Measurements from ENCODE around the gene AMDHD2. TPM values are rescaled to one million over a fixed set of nuclear protein-coding genes. Genes with fewer than 3 reads are reported as not detected.
"Not testable (repeated sequence)": the region's sequence is repeated elsewhere in the genome, so short reads cannot be mapped to it uniquely, and the experiment has no call there.

AMDHD2 gene
- total and polyA plus RNA-seq, 2 of the 8 experiments (the other 6 are each of a cell fraction or from before 2014, with no cell fraction given), result 43.0 to 54.6 TPM

DNA sequence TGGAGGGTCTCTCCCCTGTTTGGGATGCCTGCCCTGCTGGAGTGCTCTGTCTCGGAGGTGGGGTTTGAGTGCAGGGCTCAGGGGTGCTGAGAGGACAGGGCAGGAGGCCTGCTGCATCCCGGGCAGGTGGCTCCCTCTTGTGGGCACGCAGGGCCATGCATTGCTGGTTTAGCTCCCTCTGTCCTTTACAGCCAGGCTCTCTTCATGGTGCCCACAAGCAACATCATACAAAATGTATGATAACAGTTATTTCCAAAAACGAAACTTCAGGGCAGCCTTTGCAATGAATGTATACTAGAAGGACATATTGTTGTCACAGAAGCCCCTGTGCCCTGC lies 40.6 kb downstream of the AMDHD2 start:
- H2AK5ac ChIP-seq (ENCODE audit: low read depth, low read length); H2BK12ac ChIP-seq (ENCODE audit: low read depth, low read length); H3K79me1 ChIP-seq (ENCODE audit: low read depth, low read length); H2BK120ac ChIP-seq (replicated peaks; ENCODE audit: low read depth, low read length); H3K14ac ChIP-seq (ENCODE audit: insufficient read length); H3K9me3 ChIP-seq (ENCODE audit: insufficient read depth in 2 of 2, low read depth in 1 of 2, low read length in 1 of 2); H4K8ac ChIP-seq (ENCODE audit: extremely low read depth, insufficient read depth, low read length); POLR2A ChIA-PET (ENCODE audit: partially characterized antibody); H2BK5ac ChIP-seq (ENCODE audit: low read depth, low read length); H3K18ac ChIP-seq (ENCODE audit: extremely low read depth, low read length); H2BK15ac ChIP-seq (ENCODE audit: low read length); CTCF ChIA-PET (ENCODE audit: partially characterized antibody); H3K4me1 ChIP-seq (replicated peaks in 1 of 4; ENCODE audit: control insufficient read depth in 3 of 4, insufficient read depth in 4 of 4, low read length in 3 of 4); H3K79me2 ChIP-seq (ENCODE audit: control insufficient read depth in 1 of 2, insufficient read depth in 2 of 2, low read length in 2 of 2); H3K27ac ChIP-seq (ENCODE audit: low read depth, low read length); H3K23ac ChIP-seq (ENCODE audit: insufficient read length); H3K4me2 ChIP-seq (ENCODE audit: insufficient read depth in 1 of 2, low read depth in 2 of 2, low read length in 2 of 2); H3K23me2 ChIP-seq (ENCODE audit: low read depth, low read length); H4K20me1 ChIP-seq (replicated peaks in 1 of 2; ENCODE audit: control insufficient read depth in 1 of 2, insufficient read depth in 2 of 2, low read length in 2 of 2); H3K27me3 ChIP-seq (replicated peaks in 1 of 4; ENCODE audit: control insufficient read depth in 3 of 4, extremely low read depth in 1 of 4, insufficient read depth in 3 of 4, low read length in 3 of 4); H2AFZ ChIP-seq (ENCODE audit: low read length); H3K9ac ChIP-seq (replicated peaks in 1 of 4; ENCODE audit: extremely low read depth in 1 of 4, low read depth in 3 of 4, low read length in 3 of 4); H3K4ac ChIP-seq (replicated peaks; ENCODE audit: insufficient read length, low read depth, low read length); H4K5ac ChIP-seq (ENCODE audit: insufficient read length, low read depth, low read length); H3K36me3 ChIP-seq (ENCODE audit: control insufficient read depth in 2 of 4, insufficient read depth in 4 of 4, low read length in 3 of 4); H4K91ac ChIP-seq (replicated peaks; ENCODE audit: insufficient read length, low read length); H3K4me3 ChIP-seq (ENCODE audit: extremely low read depth in 1 of 4, insufficient read depth in 2 of 4, low read depth in 3 of 4, low read length in 4 of 4); H3K56ac ChIP-seq (replicated peaks; ENCODE audit: insufficient read length, low read depth, low read length); H2BK20ac ChIP-seq (ENCODE audit: low read length): not testable (repeated sequence)
- peak; percentile 50 for FAIRE-seq
- TF ChIP-seq, protein P1, sequence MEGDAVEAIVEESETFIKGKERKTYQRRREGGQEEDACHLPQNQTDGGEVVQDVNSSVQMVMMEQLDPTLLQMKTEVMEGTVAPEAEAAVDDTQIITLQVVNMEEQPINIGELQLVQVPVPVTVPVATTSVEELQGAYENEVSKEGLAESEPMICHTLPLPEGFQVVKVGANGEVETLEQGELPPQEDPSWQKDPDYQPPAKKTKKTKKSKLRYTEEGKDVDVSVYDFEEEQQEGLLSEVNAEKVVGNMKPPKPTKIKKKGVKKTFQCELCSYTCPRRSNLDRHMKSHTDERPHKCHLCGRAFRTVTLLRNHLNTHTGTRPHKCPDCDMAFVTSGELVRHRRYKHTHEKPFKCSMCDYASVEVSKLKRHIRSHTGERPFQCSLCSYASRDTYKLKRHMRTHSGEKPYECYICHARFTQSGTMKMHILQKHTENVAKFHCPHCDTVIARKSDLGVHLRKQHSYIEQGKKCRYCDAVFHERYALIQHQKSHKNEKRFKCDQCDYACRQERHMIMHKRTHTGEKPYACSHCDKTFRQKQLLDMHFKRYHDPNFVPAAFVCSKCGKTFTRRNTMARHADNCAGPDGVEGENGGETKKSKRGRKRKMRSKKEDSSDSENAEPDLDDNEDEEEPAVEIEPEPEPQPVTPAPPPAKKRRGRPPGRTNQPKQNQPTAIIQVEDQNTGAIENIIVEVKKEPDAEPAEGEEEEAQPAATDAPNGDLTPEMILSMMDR (IDR thresholded peaks at IDR 0.05; ENCODE audit: control extremely low read depth in 1 of 3, insufficient read depth in 1 of 3, low read depth in 1 of 3, low read length in 3 of 3), result peak in 2 of 3 experiments; percentile 19 to 39; a peak in 2 of 4 replicates
- TF ChIP-seq RAD21 (IDR thresholded peaks at IDR 0.05 in 1 of 2, conservative IDR thresholded peaks at IDR 0.05 in 1 of 2; ENCODE audit: low read depth in 2 of 2, low read length in 2 of 2), result peak; percentile 14; a peak in 2 of 4 replicates
- WGBS, 2 experiments (ENCODE audit: extremely low coverage in 1 of 2, insufficient coverage in 1 of 2, insufficient read length in 1 of 2, insufficient replicate concordance in 2 of 2, low coverage in 1 of 2, low lambda C conversion rate in 2 of 2, missing lambda C conversion rate in 1 of 2), result 0% methylated on average over 1 of the region's 4 CpGs; no CpG with 5 or more reads in 1 of the 2 experiments
- DNase-seq (ENCODE audit: low read depth in 1 of 2, low spot score in 2 of 2), result peak in 1 of 2 experiments; percentile 89

Measured in H1 (cell line).